ENCODE measurements around the gene ADGRF1. TPM values are rescaled to one million over a fixed set of nuclear protein-coding genes. Genes with fewer than 3 reads are reported as not detected.

ADGRF1 gene
- total RNA-seq, 1 experiment from 2014 or later, result not detected

Other genes with a start within 250 kb of the ADGRF1 start
- gene MEP1A, start 248.9 kb downstream of the ADGRF1 start, total RNA-seq (2014; rRNA removed; shearing (Covaris generic)), result 0.08 and 1.0 TPM in 2 replicates
- not detected in 2 replicates for gene ADGRF5, start 120.4 kb downstream of the ADGRF1 start, total RNA-seq (2014; rRNA removed; shearing (Covaris generic))

Measured in SJSA1 (cell line).